ENCODE data around the gene FHOD3. TPM values are rescaled to one million over a fixed set of nuclear protein-coding genes. Genes with fewer than 3 reads are reported as not detected.

FHOD3 gene
- total and polyA plus RNA-seq, 9 of the 15 experiments (the other 6 are each of a cell fraction or from before 2014, with no cell fraction given): 0.11 TPM; not detected in 8

DNA sequence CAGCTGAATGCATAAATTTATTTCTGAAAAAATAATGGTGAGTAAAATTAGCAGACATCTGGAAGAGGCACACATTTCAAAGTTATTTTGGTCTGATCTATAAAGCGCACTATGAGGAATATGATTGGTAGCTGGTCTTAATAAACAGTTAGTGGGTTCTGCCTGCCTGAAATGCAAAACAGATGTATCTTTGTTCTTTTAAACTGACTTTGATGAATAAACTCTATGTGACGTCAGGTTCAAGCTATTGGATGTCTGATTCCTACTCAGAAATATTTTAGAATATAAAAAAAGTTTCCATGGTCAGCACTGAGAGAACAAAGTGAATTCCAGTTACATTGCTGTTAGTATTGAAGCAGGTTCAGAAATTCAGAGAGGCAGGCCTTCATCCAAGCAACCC, 394.9 kb downstream of the FHOD3 start (continued):
- TF ChIP-seq, protein P1, sequence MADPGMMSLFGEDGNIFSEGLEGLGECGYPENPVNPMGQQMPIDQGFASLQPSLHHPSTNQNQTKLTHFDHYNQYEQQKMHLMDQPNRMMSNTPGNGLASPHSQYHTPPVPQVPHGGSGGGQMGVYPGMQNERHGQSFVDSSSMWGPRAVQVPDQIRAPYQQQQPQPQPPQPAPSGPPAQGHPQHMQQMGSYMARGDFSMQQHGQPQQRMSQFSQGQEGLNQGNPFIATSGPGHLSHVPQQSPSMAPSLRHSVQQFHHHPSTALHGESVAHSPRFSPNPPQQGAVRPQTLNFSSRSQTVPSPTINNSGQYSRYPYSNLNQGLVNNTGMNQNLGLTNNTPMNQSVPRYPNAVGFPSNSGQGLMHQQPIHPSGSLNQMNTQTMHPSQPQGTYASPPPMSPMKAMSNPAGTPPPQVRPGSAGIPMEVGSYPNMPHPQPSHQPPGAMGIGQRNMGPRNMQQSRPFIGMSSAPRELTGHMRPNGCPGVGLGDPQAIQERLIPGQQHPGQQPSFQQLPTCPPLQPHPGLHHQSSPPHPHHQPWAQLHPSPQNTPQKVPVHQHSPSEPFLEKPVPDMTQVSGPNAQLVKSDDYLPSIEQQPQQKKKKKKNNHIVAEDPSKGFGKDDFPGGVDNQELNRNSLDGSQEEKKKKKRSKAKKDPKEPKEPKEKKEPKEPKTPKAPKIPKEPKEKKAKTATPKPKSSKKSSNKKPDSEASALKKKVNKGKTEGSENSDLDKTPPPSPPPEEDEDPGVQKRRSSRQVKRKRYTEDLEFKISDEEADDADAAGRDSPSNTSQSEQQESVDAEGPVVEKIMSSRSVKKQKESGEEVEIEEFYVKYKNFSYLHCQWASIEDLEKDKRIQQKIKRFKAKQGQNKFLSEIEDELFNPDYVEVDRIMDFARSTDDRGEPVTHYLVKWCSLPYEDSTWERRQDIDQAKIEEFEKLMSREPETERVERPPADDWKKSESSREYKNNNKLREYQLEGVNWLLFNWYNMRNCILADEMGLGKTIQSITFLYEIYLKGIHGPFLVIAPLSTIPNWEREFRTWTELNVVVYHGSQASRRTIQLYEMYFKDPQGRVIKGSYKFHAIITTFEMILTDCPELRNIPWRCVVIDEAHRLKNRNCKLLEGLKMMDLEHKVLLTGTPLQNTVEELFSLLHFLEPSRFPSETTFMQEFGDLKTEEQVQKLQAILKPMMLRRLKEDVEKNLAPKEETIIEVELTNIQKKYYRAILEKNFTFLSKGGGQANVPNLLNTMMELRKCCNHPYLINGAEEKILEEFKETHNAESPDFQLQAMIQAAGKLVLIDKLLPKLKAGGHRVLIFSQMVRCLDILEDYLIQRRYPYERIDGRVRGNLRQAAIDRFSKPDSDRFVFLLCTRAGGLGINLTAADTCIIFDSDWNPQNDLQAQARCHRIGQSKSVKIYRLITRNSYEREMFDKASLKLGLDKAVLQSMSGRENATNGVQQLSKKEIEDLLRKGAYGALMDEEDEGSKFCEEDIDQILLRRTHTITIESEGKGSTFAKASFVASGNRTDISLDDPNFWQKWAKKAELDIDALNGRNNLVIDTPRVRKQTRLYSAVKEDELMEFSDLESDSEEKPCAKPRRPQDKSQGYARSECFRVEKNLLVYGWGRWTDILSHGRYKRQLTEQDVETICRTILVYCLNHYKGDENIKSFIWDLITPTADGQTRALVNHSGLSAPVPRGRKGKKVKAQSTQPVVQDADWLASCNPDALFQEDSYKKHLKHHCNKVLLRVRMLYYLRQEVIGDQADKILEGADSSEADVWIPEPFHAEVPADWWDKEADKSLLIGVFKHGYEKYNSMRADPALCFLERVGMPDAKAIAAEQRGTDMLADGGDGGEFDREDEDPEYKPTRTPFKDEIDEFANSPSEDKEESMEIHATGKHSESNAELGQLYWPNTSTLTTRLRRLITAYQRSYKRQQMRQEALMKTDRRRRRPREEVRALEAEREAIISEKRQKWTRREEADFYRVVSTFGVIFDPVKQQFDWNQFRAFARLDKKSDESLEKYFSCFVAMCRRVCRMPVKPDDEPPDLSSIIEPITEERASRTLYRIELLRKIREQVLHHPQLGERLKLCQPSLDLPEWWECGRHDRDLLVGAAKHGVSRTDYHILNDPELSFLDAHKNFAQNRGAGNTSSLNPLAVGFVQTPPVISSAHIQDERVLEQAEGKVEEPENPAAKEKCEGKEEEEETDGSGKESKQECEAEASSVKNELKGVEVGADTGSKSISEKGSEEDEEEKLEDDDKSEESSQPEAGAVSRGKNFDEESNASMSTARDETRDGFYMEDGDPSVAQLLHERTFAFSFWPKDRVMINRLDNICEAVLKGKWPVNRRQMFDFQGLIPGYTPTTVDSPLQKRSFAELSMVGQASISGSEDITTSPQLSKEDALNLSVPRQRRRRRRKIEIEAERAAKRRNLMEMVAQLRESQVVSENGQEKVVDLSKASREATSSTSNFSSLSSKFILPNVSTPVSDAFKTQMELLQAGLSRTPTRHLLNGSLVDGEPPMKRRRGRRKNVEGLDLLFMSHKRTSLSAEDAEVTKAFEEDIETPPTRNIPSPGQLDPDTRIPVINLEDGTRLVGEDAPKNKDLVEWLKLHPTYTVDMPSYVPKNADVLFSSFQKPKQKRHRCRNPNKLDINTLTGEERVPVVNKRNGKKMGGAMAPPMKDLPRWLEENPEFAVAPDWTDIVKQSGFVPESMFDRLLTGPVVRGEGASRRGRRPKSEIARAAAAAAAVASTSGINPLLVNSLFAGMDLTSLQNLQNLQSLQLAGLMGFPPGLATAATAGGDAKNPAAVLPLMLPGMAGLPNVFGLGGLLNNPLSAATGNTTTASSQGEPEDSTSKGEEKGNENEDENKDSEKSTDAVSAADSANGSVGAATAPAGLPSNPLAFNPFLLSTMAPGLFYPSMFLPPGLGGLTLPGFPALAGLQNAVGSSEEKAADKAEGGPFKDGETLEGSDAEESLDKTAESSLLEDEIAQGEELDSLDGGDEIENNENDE (IDR thresholded peaks at IDR 0.05; ENCODE audit: low read depth, low read length): no peak
- TF ChIP-seq CEBPB (tag; IDR thresholded peaks at IDR 0.05) (no peak), BRD9 (IDR thresholded peaks at IDR 0.05; ENCODE audit: low read depth, partially characterized antibody) (no peak), SP1 (CRISPR knock-in tag; IDR thresholded peaks at IDR 0.05) (no peak), ZNF764 (CRISPR knock-in tag; IDR thresholded peaks at IDR 0.05; ENCODE audit: low read depth) (no peak), CBX3 (IDR thresholded peaks at IDR 0.05; ENCODE audit: borderline replicate concordance in 1 of 2, low read length in 2 of 2) (no peak), ZNF707 (CRISPR knock-in tag; conservative IDR thresholded peaks at IDR 0.05) (no peak), NCOA1 (IDR thresholded peaks at IDR 0.05; ENCODE audit: low read depth) (no peak), ZEB2 (IDR thresholded peaks at IDR 0.05) (no peak), NELFE (IDR thresholded peaks at IDR 0.05; ENCODE audit: insufficient read depth, insufficient read length) (no peak), KDM4B (IDR thresholded peaks at IDR 0.05; ENCODE audit: borderline replicate concordance in 2 of 2, low read depth in 1 of 2) (no peak), XRCC3 (IDR thresholded peaks at IDR 0.05) (no peak), SMC3 (conservative IDR thresholded peaks at IDR 0.05; ENCODE audit: insufficient read depth, low read depth, low read length) (no peak), TAL1 (IDR thresholded peaks at IDR 0.05) (no peak), POLR2AphosphoS2 (IDR thresholded peaks at IDR 0.05; ENCODE audit: low read length) (no peak)

All from K562 (cell line).